Ecto neural progenitor cell (in vitro differentiated cells): Measurements from ENCODE around the gene BICRAL.
"Not testable (repeated sequence)": the region's sequence is repeated elsewhere in the genome, so short reads cannot be mapped to it uniquely, and the experiment has no call there.

Experiments used
- DNase-seq: peaks from one replicate; pipeline ENCODE4 v3.0.0-alpha.2; 2018; ENCODE audit warnings: low spot score

The BICRAL gene

GRCh38 chr6:42762950-42763349 is 18.9 kb upstream of the BICRAL start:
- no peak for DNase-seq

DNA sequence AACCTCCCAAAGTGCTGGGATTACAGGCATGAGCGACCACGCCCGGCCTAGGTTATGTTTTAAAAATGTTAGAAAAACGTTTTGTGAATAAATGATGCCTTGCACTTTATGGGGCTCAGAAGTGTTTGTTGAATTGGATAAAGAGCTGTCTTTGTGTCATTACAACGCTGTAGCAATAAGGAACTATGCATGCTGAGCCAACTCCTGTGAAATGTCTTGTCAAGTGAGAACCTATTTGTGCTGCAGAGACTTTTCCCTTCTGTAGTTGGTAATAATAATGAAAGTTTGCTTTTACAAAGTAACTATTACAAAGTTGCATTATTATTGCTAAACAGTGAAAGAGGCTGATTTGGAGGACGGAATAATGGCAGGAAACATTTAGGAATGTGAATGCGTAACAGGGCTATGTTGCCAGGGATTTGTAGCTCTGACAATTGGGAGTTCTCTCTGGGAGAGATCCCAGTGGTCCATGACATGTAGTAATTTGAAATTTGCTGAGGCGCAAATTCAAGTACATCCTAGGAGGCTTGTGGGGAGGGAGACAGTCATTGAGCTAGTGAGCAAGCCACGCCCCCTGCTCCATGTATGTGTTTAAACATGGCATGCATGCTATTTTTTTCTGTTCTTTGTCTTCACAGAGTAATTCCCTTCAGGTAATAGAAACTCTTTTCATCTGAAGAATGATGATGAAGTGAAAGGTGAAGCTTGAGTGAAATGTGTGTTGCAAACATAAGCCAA is 16.8 kb upstream of the BICRAL start:
- no peak for DNase-seq

DNA sequence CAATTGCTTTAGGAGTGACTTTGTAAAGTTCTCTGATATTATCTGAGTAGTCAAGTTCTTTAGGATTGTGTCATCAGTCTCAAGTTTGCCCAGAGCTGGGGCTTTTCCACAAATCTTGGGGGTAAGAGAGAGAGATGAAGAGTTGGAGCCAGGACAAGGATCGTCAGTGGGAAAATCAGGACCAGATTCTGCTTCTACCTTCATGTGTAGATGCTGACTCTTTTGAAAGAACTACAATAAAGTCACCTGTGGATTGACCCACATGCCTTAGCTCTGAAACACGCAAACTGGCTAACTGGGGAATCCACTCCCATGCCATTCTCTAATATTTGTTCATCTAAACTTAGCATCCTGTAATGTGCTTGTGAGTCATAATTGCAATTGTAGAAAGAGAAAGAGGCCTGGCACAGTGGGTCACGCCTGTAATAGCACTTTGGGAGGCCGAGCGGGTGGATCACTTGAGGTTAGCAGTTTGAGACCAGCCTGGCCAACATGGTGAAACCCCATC is 15.6 kb upstream of the BICRAL start:
- DNase-seq: no peak

- no peak for DNase-seq
These were observed 12.8 kb upstream of the BICRAL start for GRCh38 chr6:42769051-42769450.

DNA sequence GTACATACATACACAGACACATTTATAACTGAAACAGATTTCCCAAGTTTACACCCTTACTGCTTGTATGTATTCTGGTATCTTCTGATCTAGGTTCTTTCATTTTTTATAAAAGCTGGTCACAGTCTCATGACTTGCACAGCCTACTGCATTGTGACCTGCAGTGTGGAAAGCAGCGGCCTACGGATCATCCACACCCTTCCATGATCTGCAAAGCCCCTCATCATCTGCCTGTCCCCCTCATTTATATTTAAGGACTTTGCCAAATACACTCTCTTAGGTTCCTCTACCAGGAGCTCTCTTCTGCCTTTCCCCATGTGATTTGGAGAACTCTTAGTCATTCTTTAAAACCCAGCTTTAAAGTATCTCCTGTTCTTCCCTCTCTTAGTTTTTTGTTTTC is 12.0 kb upstream of the BICRAL start:
- no peak for DNase-seq

DNA sequence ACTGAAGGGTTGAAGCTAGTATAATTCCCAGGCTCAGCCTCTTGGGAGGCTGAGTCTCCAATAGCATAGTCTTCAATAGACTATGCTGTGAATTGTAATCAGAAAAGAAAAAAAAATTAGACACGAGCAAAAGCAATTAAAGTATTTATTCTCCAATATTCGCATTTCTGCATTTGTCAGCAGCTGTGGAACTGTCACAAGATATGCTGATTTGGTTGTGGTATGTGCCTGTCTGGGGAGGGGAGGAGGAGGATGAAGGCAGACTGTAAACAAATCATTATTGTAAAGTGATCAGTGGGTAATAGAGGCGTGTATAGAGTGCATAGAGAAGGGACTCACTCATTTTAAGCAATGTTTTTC is 10.1 kb upstream of the BICRAL start:
- DNase-seq: no peak

DNA sequence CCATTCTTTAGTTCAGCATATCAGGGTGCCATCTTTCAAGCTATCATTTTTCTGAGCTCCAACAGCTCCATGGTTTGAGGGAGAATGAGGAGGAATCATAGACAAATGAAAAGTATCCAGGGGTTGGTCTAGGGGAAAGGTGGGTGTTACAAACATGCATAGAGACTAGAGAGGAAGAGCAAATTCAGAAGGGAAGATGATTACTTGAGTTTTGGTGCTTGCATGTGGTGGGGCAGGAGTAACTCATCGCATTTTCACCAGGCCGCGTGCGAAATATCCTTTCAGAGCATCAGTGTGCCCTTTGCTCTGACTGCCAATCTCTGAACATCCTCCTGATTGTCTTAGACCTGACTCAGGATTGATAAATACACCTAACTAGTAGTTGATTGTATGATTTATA is 7.7 kb upstream of the BICRAL start:
- DNase-seq: no peak

DNA sequence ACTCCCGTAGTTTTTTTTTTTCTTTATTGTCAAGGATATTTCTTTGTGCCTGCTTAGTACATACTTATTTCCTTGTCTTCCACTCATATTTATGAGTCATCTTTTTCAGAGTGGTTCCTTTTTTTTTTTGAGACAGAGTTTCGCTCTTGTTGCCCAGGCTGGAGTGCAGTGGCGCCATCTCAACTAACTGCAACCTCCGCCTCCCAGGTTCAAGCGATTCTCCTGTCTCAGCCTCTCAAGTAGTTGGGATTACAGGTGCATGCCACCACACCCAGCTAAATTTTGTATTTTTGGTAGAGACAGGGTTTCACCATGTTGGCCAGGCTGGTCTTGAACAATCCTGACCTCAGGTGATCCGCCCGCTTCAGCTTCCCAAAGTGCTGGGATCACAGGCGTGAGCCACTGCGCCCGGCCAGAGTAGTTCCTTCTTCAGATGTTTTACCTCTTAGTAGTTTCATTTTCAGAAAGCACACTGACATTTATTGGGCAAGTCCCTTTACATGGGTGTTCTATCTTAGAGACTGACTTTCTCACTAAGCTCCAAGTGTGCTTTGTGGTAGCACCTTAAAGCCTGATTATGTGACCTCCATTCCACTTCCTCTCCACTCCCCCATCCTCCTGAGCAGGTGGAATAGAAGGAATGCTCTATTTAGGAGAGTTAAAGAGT is 6.9 kb upstream of the BICRAL start:
- DNase-seq: not testable (repeated sequence)

GRCh38 chr6:42777126-42777822 is 4.6 kb upstream of the BICRAL start:
- no peak for DNase-seq

GRCh38 chr6:42778122-42778521 is 3.7 kb upstream of the BICRAL start:
- DNase-seq: no peak

DNA sequence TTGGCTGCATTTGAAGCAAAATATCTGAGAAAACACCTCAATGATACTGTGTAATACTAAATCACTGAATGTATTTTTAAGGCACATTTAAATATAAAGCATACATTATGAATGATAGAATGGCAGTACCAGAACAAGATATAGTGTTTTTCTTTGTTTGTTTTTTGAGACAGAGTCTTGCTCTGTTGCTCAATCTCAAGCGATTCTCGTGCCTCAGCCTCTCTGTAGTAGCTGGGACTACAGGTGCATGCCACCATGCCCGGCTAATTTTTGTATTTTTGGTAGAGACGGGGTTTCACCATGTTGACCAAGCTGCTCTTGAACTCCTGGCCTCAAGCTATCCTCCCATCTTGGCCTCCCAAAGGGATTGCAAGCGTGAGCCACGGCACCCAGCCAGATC is 2.3 kb upstream of the BICRAL start:
- DNase-seq: no peak

DNA sequence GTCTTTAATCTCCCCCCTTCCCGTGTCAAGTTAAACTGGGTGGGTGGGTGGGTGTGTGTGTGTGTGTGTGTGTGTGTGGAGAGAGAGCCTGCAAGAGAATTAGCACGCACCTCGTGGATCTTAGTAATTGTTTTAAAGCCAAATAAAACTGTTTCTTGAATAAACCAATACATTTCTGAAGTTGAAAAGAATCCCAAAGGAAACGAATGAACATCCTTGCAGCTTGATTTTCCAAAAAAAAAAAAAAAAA is 381 bp upstream of the BICRAL start:
- no peak for DNase-seq

DNA sequence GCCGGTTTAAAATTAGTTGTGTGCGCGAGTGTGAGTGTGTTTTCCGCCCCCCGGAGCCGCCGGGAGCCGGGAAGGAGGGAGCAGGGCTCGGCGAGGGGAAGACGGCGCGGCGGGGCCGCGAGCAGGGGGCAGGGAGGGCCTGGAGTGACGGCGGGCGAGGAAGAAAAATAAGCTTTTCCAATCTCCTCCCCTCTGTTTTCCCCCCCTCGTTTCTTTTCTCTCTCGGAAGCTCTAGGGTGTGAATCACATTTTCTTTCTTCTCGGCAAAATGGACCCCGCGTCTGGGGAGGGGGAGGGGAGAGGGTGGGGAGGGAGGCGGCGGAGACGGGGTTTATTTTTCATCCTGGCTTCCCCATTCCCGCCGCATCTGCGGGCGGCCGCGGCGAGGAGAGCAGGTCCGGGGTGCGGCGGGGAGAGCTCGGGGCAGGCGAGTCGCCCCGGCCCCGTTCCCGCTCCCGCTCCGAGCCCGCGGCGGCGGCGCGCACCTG is 881 bp downstream of the BICRAL start:
- no peak for DNase-seq

- peak; percentile 82 for DNase-seq
These were observed 1.5 kb downstream of the BICRAL start for GRCh38 chr6:42783177-42783875.

GRCh38 chr6:42783876-42784642 is 2.2 kb downstream of the BICRAL start:
- DNase-seq: no peak

- DNase-seq: no peak
These were observed 3.1 kb downstream of the BICRAL start for GRCh38 chr6:42784717-42785498.

- DNase-seq: no peak
These were observed 4.7 kb downstream of the BICRAL start for GRCh38 chr6:42786525-42786985.

GRCh38 chr6:42787063-42787472 is 5.2 kb downstream of the BICRAL start:
- DNase-seq: no peak

GRCh38 chr6:42788671-42789070 is 6.8 kb downstream of the BICRAL start:
- no peak for DNase-seq

GRCh38 chr6:42790549-42791181 is 8.8 kb downstream of the BICRAL start:
- DNase-seq: peak; percentile 54
